Thymus (tissue), 11 donors: ENCODE data around the gene ESYT2. TPM values are rescaled to one million over a fixed set of nuclear protein-coding genes. Genes with fewer than 3 reads are reported as not detected.

Experiments used
- DNase-seq, 9 donors: peaks; one replicate each; pipeline ENCODE4 v3.0.0-alpha.2; 2013; ENCODE audit warnings: low spot score in 9 of 9, low read depth in 6 of 9, missing footprints in 1 of 9
- H3K27ac ChIP-seq, 2 donors: one replicate each; pipeline ENCODE4 v1.5.1; 2013; ENCODE audit warnings: control low read depth in 1 of 2, low read depth in 1 of 2, low read length in 1 of 2, mild to moderate bottlenecking in 1 of 2, moderate library complexity in 1 of 2
- H3K27me3 ChIP-seq, 2 donors: one replicate each; pipeline ENCODE4 v1.5.1; 2013; ENCODE audit warnings: low read length in 1 of 2; ENCODE audit not compliant: control insufficient read depth in 2 of 2, insufficient read depth in 1 of 2
- H3K36me3 ChIP-seq, 2 donors: one replicate each; pipeline ENCODE4 v1.5.1; 2013; ENCODE audit warnings: low read length in 1 of 2, mild to moderate bottlenecking in 1 of 2, moderate library complexity in 1 of 2; ENCODE audit not compliant: control insufficient read depth in 2 of 2, insufficient read depth in 2 of 2
- H3K4me1 ChIP-seq, 2 donors: one replicate each; pipeline ENCODE4 v1.5.1; 2013; ENCODE audit warnings: low read length in 2 of 2; ENCODE audit not compliant: control insufficient read depth in 2 of 2, insufficient read depth in 2 of 2
- H3K4me3 ChIP-seq, 2 donors: one replicate each; pipeline ENCODE4 v1.5.1; 2013; ENCODE audit warnings: low read length in 2 of 2, control low read depth in 1 of 2, mild to moderate bottlenecking in 1 of 2
- H3K9me3 ChIP-seq, 2 donors: one replicate each; pipeline ENCODE4 v1.5.1; 2013; ENCODE audit warnings: low read length in 1 of 2, mild to moderate bottlenecking in 1 of 2; ENCODE audit not compliant: control insufficient read depth in 2 of 2, insufficient read depth in 1 of 2
- WGBS: extraction: QIAGEN DNeasy Blood & Tissue Kit; methylation state at CpG from one replicate; pipeline ENCODE4 v1.1.7; 2013; 5-methylcytosine and 5-hydroxymethylcytosine counted together
- polyA plus RNA-seq: library from polyadenylated mRNA; stranded (reverse); fragments of 200-250 nt; gene quantifications from one replicate; pipeline ENCODE4 v1.2.3, GENCODE V29; 2013
- total RNA-seq: library from RNA; stranded (reverse); fragments of 120-200 nt; gene quantifications from one replicate; pipeline ENCODE4 v1.2.4, GENCODE V29; 2013
- donor health status: healthy.

Gene ESYT2
- total and polyA plus RNA-seq, 2 donors = 35.7 to 66.2 TPM

DNA sequence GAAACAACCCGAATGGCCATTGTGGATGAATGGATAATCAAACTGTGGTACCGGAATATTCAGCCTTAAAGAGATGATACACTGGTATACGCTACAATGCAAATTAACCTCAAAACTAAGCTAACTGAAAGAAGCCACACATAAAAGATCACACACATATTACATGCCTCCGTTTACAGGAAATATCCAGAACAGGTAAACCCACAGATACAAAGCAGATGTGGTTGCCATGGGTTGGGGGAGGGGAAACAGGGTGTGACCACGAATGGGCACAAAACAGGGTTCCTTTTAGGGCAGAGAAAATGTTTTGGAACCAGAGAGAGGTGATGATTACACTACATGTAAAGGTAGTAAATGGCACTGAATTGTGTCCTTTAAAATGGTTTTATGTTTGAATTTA, 16.6 kb downstream of the ESYT2 start:
- peak overlapping the region in 1 of 2 donors; percentile 4 for H3K4me3 ChIP-seq
- 23% methylated on average over 5 of the region's 5 CpGs for WGBS
- peaks cover 50 to 72% of the 10 kb centered on the region in 2 donors for H3K4me1 ChIP-seq
- DNase-seq = peak in 4 of 9 donors; percentile 64 to 88 (median 68)
- H3K27ac ChIP-seq = peak overlapping the region; percentile 48 to 83
- no peaks in the 10 kb centered on the region for H3K9me3 ChIP-seq
- peaks cover 7 to 16% of the 10 kb centered on the region in 2 donors for H3K36me3 ChIP-seq
- H3K27me3 ChIP-seq = no peaks in the 10 kb centered on the region

GRCh38 chr7:158811894-158812293, 17.4 kb downstream of the ESYT2 start:
- Histone ChIP-seq H3K27me3 (no peaks in the 10 kb centered on the region), H3K9me3 (no peaks in the 10 kb centered on the region), H3K36me3 (peaks cover 8 to 20% of the 10 kb centered on the region in 2 donors), H3K4me1 (peaks cover 44 to 65% of the 10 kb centered on the region in 2 donors), H3K27ac (peak overlapping the region; percentile 83 to 87), H3K4me3 (no peak overlapping the region)
- 69% methylated on average over 5 of the region's 5 CpGs for WGBS
- DNase-seq = no peak

DNA sequence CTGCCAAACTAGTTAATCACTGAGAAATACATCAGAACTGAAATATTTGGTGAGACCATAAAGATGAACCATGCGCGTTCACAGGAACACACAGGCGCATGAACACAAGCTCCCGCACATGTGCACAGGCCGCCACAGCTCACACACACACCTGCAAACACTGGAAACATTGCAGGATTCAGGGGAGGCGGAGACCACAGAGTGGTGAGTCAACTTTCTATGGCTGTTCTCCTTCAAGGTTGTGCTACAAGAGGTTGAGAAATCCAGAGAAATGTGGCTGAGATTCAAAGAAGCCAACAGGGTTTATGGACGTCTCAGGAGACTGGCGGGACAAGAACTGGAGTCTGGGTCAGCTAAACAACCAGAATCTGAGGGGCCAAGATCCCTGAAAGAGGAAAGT, 17.8 kb downstream of the ESYT2 start:
- peaks cover 43 to 63% of the 10 kb centered on the region in 2 donors for H3K4me1 ChIP-seq
- no peak overlapping the region for H3K4me3 ChIP-seq
- no peaks in the 10 kb centered on the region for H3K27me3 ChIP-seq
- peaks cover 8 to 21% of the 10 kb centered on the region in 2 donors for H3K36me3 ChIP-seq
- WGBS = 20% methylated on average over 8 of the region's 8 CpGs
- peak in 4 of 9 donors; percentile 60 to 84 (median 68) for DNase-seq
- peak overlapping the region; percentile 83 to 85 for H3K27ac ChIP-seq
- no peaks in the 10 kb centered on the region for H3K9me3 ChIP-seq

- Histone ChIP-seq H3K27me3 (no peaks in the 10 kb centered on the region), H3K9me3 (peaks cover 2% of the 10 kb centered on the region in 2 donors), H3K36me3 (peaks cover 10 to 24% of the 10 kb centered on the region in 2 donors), H3K27ac (peak overlapping the region in 1 of 2 donors; percentile 83), H3K4me3 (no peak overlapping the region), H3K4me1 (peaks cover 37 to 56% of the 10 kb centered on the region in 2 donors)
- no peak for DNase-seq
- 98% methylated on average over 5 of the region's 5 CpGs for WGBS
Observed at GRCh38 chr7:158810846-158811245, 18.5 kb downstream of the ESYT2 start.

DNA sequence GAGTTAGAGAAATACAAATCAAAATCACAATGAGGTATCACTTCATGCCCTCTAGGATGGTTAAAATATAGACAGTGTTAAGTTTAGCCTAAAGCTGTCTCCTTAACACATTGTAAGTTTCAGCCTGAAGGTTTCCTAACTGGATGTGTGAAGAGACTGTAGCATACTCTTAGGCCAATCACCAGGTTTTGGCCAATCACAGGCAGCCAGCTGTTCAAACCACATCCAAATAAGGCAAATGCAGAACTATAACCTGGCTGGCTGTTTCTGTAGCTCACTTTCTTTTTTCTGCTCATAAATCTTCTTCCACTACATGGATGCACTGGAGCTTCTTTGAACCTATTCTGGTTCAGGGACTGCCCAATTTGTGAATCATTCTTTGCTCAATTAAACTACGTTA, 19.7 kb downstream of the ESYT2 start:
- peak in 2 of 9 donors; percentile 23 to 57 for DNase-seq
- 81% methylated on average over 1 of the region's 1 CpG for WGBS
- Histone ChIP-seq H3K36me3 (peaks cover 13 to 30% of the 10 kb centered on the region in 2 donors), H3K4me1 (peaks cover 24 to 44% of the 10 kb centered on the region in 2 donors), H3K27ac (peak overlapping the region; percentile 36 to 55), H3K4me3 (no peak overlapping the region), H3K27me3 (no peaks in the 10 kb centered on the region), H3K9me3 (peaks cover 3 to 6% of the 10 kb centered on the region in 2 donors)

DNA sequence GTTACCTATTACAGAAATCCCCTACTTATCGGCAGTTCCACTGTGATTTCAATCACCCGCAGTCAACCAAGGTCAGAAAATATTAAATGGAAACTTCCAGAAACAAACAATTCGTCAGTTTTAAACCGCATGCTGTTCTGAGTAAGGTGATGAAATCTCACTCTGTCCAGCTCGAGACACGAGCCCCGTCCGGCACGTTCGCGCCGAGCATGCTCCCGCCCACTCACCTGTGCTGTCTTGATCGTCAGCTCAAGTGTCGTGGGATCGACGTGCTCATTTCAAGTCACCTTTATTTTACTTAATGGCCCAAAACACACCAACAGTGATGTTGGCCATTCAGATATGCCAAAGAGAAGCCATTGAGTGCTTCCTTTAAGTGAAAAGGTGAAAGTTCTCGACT, 21.2 kb downstream of the ESYT2 start:
- Histone ChIP-seq H3K36me3 (peaks cover 18 to 34% of the 10 kb centered on the region in 2 donors), H3K9me3 (peaks cover 5 to 15% of the 10 kb centered on the region in 2 donors), H3K27me3 (no peaks in the 10 kb centered on the region), H3K4me1 (peaks cover 21 to 33% of the 10 kb centered on the region in 2 donors), H3K4me3 (no peak overlapping the region), H3K27ac (no peak overlapping the region)
- no peak for DNase-seq
- 98% methylated on average over 18 of the region's 18 CpGs for WGBS

GRCh38 chr7:158805937-158806336, 23.4 kb downstream of the ESYT2 start:
- Histone ChIP-seq H3K27ac (no peak overlapping the region), H3K4me1 (peaks cover 3 to 15% of the 10 kb centered on the region in 2 donors), H3K9me3 (peaks cover 5 to 15% of the 10 kb centered on the region in 2 donors), H3K27me3 (no peaks in the 10 kb centered on the region), H3K4me3 (no peak overlapping the region), H3K36me3 (peaks cover 18 to 34% of the 10 kb centered on the region in 2 donors)
- 84% methylated on average over 21 of the region's 21 CpGs for WGBS
- no peak for DNase-seq

DNA sequence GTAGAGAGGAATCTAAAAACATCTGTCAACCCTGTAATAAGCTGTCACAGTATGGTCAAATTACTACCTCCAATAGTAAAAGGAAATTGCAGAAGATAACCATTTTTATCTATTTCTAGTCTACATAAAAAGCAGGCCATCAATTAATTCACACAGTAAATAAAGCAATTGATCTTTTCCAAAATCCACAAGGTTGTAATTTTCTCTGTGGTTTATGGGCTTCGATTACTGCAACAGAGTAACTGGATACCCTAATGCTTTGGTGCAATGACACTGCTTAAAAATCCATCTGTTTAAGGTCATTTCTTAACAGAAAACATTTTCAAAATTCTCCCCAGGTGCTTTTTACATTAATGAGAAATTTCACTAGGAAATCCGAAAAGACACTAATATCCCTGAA, 23.9 kb downstream of the ESYT2 start:
- H3K36me3 ChIP-seq = peaks cover 18 to 34% of the 10 kb centered on the region in 2 donors
- DNase-seq = no peak
- H3K4me1 ChIP-seq = peaks cover 3 to 10% of the 10 kb centered on the region in 2 donors
- 94% methylated on average over 2 of the region's 2 CpGs for WGBS
- peaks cover 5 to 15% of the 10 kb centered on the region in 2 donors for H3K9me3 ChIP-seq
- H3K27me3 ChIP-seq = no peaks in the 10 kb centered on the region
- no peak overlapping the region for H3K27ac ChIP-seq
- no peak overlapping the region for H3K4me3 ChIP-seq

DNA sequence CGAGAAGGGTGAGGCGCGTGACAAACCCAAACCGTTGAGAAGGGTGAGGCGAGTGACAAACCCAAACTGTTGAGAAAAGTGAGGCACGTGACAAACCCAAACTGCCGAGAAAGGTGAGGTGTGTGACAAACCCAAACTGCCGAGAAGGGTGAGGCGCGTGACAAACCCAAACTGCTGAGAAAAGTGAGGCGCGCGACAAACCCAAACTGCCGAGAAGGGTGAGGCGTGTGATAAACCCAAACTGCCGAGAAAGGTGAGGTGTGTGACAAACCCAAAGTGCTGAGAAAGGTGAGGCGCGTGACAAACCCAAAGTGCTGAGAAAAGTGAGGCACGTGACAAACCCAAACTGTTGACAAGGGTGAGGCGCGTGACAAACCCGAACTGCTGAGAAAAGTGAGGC, 25.0 kb downstream of the ESYT2 start:
- DNase-seq = no peak
- peaks cover 18 to 34% of the 10 kb centered on the region in 2 donors for H3K36me3 ChIP-seq
- peaks cover 5 to 15% of the 10 kb centered on the region in 2 donors for H3K9me3 ChIP-seq
- WGBS = 98% methylated on average over 22 of the region's 22 CpGs
- no peak overlapping the region for H3K27ac ChIP-seq
- H3K27me3 ChIP-seq = no peaks in the 10 kb centered on the region
- H3K4me1 ChIP-seq = peaks cover 0 to 2% of the 10 kb centered on the region in 2 donors
- no peak overlapping the region for H3K4me3 ChIP-seq
